ENCODE results near the gene GUF1. TPM values are rescaled to one million over a fixed set of nuclear protein-coding genes. Genes with fewer than 3 reads are reported as not detected.

GUF1 gene, protein sequence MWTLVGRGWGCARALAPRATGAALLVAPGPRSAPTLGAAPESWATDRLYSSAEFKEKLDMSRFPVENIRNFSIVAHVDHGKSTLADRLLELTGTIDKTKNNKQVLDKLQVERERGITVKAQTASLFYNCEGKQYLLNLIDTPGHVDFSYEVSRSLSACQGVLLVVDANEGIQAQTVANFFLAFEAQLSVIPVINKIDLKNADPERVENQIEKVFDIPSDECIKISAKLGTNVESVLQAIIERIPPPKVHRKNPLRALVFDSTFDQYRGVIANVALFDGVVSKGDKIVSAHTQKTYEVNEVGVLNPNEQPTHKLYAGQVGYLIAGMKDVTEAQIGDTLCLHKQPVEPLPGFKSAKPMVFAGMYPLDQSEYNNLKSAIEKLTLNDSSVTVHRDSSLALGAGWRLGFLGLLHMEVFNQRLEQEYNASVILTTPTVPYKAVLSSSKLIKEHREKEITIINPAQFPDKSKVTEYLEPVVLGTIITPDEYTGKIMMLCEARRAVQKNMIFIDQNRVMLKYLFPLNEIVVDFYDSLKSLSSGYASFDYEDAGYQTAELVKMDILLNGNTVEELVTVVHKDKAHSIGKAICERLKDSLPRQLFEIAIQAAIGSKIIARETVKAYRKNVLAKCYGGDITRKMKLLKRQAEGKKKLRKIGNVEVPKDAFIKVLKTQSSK
- 7.9 to 10.1 TPM (median 8.8 TPM) in 5 replicates for total RNA-seq (2022; extraction: Qiagen RNA extraction)

DNA sequence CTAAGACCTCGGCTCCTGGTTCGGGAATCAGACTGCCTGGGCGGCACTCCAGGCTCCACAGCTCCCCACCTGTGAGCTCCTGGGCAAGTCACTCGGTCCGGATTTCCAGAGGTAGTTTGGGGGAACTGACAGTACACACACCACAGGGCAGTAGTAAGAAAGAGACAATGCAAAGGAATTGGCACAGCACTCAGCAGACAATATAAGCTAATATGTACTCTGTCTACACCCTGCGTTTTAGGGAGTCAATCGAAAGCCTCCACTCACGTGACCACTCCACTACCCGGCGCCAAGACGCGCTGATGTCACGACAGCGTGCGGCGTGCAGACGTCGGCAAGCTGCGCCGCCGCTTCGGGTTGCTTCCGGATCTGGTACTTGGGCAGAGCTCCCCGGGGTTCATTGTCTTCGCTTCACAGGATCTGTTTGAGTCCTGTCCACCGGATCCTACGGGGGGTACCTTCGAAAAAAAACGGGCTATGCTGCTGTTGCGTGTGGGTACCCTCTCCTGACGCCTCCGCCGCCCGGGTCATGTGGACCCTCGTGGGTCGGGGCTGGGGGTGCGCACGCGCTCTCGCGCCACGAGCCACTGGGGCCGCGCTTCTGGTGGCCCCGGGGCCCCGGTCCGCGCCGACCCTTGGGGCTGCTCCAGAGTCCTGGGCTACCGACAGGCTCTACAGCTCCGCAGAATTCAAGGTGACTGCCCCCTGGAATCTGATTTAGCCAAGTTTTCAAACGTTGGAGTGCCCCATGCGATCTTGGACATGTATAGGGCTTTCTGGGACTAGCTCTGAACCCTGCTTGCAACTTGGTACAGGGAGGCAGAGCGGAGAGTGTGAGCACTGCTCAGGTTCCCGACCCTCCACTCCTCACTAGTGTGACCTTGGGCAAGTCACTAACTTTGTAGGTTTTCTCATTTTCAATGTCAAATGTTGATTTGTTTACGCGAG lies at the start of gene GUF1:
Gene GUF1 (plus strand): TSS at position 327 of the 948 bp plus-strand sequence. CDS start 203 bp downstream, at position 530.

DNA sequence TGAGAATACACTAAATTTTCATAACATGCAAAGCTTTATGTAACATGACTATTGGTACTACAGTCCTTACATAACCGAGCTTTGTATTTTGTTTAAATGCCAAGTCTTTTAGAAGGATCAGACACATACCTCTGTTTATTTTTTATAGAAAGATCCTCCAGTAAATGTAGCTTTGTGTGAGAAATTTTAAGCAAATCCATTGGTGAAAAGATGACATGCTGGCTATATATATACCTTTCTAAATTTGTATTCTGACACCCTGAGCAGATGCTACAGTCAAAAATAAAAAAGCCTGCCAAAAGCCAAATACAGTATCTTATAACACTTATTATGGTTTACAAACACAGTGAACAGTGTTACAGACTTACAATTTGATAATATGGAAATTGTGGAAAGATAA lies 26.8 kb upstream of the GUF1 start, which contains the start of gene YIPF7:
Gene YIPF7 (minus strand): TSS at position 201 of the 400 bp plus-strand sequence. CDS start 1,525 bp downstream, outside the sequence.

DNA sequence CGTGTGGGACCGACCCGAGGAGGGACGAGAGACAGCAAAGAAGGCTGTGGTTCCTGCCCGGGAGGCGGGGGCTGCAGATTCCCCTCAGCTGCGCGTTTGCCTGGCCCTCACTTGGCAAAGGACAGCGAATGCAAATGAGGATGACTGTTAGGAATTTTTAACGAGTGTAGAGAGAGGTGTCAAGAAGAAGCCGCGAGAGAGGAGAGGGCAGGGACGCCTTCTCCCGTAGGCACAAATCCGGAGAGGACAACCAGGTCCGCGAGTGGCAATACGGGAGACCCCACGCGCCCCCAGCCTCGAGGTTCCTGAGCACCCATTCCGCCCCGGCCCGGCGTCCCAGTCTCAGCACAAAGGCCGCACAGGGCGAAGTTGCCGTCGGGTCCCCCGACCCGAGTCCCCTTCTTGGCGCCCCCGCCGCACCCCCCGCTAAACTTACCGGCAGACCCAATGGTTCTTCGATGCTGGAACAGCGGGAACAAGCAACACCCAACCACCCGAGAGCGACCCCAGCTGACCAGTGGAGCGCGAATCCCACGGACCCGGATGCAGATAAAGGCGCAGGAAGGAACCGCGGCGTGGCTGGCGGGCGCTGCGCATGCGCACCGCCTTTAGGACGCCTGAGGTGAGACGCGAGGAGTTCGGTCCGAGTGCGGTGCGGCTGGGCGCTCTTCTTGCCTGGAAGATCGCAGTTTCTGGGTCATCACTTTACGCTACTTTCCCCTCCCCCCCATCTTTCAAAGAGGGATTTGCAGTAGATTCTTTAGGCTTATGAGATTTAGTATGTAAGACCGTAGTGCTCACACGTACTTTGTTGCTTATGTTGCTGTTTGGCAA lies 48.0 kb downstream of the GUF1 start, which contains the start of gene GNPDA2:
Gene GNPDA2 (minus strand): TSS at position 519 of the 834 bp plus-strand sequence. CDS start 4,349 bp downstream, outside the sequence.

Other genes starting within 250 kb of the GUF1 start
- not detected in 5 replicates for gene KCTD8, start 229.6 kb upstream of the GUF1 start, total RNA-seq (2022; extraction: Qiagen RNA extraction)
- not detected in 5 replicates for gene YIPF7, start 26.8 kb upstream of the GUF1 start, total RNA-seq (2022; extraction: Qiagen RNA extraction)
- 7.9 to 11.4 TPM (median 10.0 TPM) in 5 replicates for gene GNPDA2, start 48.1 kb downstream of the GUF1 start, total RNA-seq (2022; extraction: Qiagen RNA extraction)

Data from A549 treated with Mapracorat at 1 μM for 4 hours (cell line).